HTERT RPE-1 (cell line): ENCODE results near the gene ZFP92.

ENCODE experiments used
- in situ Hi-C: fragments of 300-500 bp; cut with MboI; formaldehyde crosslinking; loops from 4 replicates; pipeline ENCODE4 v1.14.3; 2020; ENCODE audit warnings: low sequenced_read_pairs

ZFP92 gene

GRCh38 chrX:153454901-153455550 is 43.8 kb downstream of the ZFP92 start:
- in situ Hi-C loops, result no loop called here

GRCh38 chrX:153455571-153455970 is 44.3 kb downstream of the ZFP92 start:
- in situ Hi-C loops, result no loop called here

DNA sequence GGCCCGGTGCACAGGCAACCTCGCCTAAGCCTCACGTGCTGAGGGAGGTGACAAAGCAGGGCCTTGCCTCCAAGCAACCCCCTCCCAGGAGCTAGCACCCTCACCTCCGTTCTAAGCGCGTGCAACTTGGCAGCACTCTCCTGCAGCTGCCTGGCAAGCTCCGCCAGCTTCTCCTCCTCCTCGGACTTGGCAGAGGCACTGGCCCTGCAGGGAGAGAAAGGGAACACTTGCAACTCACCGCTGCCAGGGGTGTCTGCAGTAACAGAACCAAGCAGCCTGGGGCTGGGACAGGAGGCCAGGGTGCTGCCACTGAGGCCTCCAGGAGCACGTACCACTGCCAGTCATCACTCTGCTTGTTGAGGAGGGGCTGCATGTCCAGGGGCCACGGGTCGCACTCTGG is 44.9 kb downstream of the ZFP92 start:
- in situ Hi-C loops, result no loop called here

DNA sequence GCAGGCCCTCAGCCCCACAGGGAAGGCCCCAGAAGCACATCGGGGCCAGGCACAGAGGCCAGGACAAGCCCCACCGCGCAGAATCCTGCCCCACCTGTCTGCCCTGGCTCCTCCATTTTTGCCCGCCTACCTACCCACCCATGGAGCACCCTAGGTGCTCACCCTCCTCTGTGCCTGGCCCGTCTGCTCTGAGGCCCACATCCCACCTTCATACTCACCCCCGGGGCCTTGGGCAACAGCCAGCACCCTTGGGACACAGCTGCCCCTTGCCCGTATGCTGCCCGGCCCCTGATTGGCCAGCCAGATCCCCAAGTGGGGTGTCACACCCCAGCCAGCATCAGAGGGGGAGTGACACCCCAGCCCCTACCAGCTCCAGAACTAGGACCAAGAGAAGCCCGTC is 45.4 kb downstream of the ZFP92 start:
- in situ Hi-C loops, result no loop called here

GRCh38 chrX:153457136-153457825 is 46.0 kb downstream of the ZFP92 start:
- in situ Hi-C loops, result no loop called here

DNA sequence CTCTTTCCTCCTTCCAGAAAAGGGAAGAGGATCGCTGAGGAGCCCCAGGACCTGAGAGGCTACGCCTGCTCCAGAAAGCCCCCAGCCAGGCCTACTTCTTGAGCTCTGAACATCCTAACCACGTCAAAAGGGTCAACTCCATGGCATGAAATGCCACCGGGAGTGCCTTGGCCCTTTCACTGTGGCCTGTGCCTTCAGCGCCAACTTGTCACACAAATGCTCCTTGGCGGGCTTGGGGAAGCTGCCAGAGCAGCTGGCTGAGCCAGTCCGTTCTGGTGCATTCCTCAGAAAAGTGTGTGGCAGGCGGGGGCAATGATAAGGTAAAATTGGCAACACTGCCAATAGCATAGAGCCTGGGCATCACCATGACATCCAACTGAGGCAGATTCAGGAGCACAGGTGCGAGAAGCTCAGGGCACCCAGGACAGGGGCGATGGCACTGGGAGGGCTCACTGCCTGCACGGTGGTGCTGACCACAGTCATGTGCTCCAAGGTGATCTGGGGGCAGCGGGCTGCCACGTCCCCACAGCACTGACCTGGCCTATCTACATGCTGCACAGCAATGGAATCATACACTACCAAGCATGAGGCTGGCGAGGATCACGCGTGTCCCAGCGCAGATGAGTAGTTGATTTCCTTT is 46.7 kb downstream of the ZFP92 start:
- in situ Hi-C loops, result no loop called here

- in situ Hi-C loops, result no loop called here
Observed at GRCh38 chrX:153458476-153458875, 47.2 kb downstream of the ZFP92 start.

GRCh38 chrX:153459986-153460385 is 48.7 kb downstream of the ZFP92 start:
- in situ Hi-C loops, result no loop called here

- in situ Hi-C loops, result no loop called here
Observed at GRCh38 chrX:153460826-153461225, 49.6 kb downstream of the ZFP92 start.
